Transverse colon (tissue), 4 donors: ENCODE results near the gene FBXL17. TPM values are rescaled to one million over a fixed set of nuclear protein-coding genes. Genes with fewer than 3 reads are reported as not detected.
"Not testable (repeated sequence)": the region's sequence is repeated elsewhere in the genome, so short reads cannot be mapped to it uniquely, and the experiment has no call there.

Experiments
- DNase-seq: peaks from one replicate; pipeline ENCODE4 v3.0.0-alpha.2; 2019
- H3K27ac ChIP-seq, 4 donors: fragments of 200-600 bp; sonication (generic); 2 replicates each; pipeline ENCODE4 v1.5.1; 2016 to 2018; ENCODE audit warnings: inconsistent platforms in 4 of 4
- H3K27me3 ChIP-seq: fragments of 200-600 bp; sonication (generic); 2 replicates; pipeline ENCODE4 v1.5.1; 2017; ENCODE audit warnings: inconsistent platforms
- H3K36me3 ChIP-seq, 4 donors: fragments of 200-600 bp; sonication (generic); 2 replicates each; pipeline ENCODE4 v1.5.1; 2017 to 2019; ENCODE audit warnings: inconsistent platforms in 4 of 4
- H3K4me1 ChIP-seq, 4 donors: fragments of 200-600 bp; sonication (generic); 2 replicates each; pipeline ENCODE4 v1.5.1; 2017 to 2020; ENCODE audit warnings: inconsistent platforms in 4 of 4
- H3K4me3 ChIP-seq, 4 donors: fragments of 200-600 bp; sonication (generic); 1 replicate in 1 of 4; 2 replicates in 3 of 4; pipeline versions ENCODE4 v1.5.1 to v1.6.1; 2017 to 2019; ENCODE audit warnings: inconsistent platforms in 4 of 4
- H3K9me3 ChIP-seq, 2 donors: fragments of 200-600 bp; sonication (generic); 2 replicates each; pipeline ENCODE4 v1.5.1; 2017 to 2019; ENCODE audit warnings: inconsistent platforms in 2 of 2
- EP300 ChIP-seq: sonication (generic); formaldehyde crosslinking; IDR thresholded peaks from one replicate; pipeline ENCODE4 v1.6.1; 2017; ENCODE audit warnings: antibody characterized with exemption, low read depth
- POLR2A ChIP-seq: fragments of 450-650 bp; IDR thresholded peaks from one replicate; pipeline ENCODE4 v1.6.1; 2016; ENCODE audit warnings: antibody characterized with exemption, mild to moderate bottlenecking, moderate library complexity
- POLR2AphosphoS5 ChIP-seq, 3 donors: sonication (generic); formaldehyde crosslinking; IDR thresholded peaks; one replicate each; pipeline ENCODE4 v1.6.1; 2016; ENCODE audit warnings: antibody characterized with exemption in 3 of 3
- WGBS, 2 donors: methylation state at CpG; one replicate each; pipeline ENCODE4 v1.1.5; 2018; ENCODE audit warnings: low coverage in 1 of 2; 5-methylcytosine and 5-hydroxymethylcytosine counted together
- in situ Hi-C, 4 donors: fragments of 200-750 bp; cut with MboI; loops; one replicate each; pipeline versions ENCODE4 v1.15.0 to v1.15.1; 2017; ENCODE audit warnings: low sequenced_read_pairs in 3 of 4, low pct_ligation_motif_present in 1 of 4, low pct_unique_long_range_greater_than_20kb in 1 of 4
- intact Hi-C: fragments of 100-400 bp; cut with DNase I; formaldehyde crosslinking; loops from one replicate; pipeline ENCODE4 v1.15.1; 2023; ENCODE audit warnings: low total_unique reads
- total RNA-seq, 4 donors: library from RNA; depleted of rRNA; stranded (reverse); fragments of >200 nt; gene quantifications; one replicate each; pipeline ENCODE4 v1.1.0, GENCODE V29; 2016
- TF ChIP-seq, protein P1 (sequence below), 5 experiments: fragments of 200-600 bp in 3 of 5; fragments of 450-650 bp in 2 of 5; sonication (generic) in 3 of 5; IDR thresholded peaks; 1 replicate in 2 of 5; 2 replicates in 3 of 5; pipeline ENCODE4 v1.5.1; 2016 to 2017; ENCODE audit warnings: antibody characterized with exemption in 5 of 5, inconsistent platforms in 3 of 5, mild to moderate bottlenecking in 2 of 5, moderate library complexity in 1 of 5

Gene FBXL17
- total RNA-seq, 4 donors from 2014 or later: 17.7 to 99.5 (median 24.6) TPM

DNA sequence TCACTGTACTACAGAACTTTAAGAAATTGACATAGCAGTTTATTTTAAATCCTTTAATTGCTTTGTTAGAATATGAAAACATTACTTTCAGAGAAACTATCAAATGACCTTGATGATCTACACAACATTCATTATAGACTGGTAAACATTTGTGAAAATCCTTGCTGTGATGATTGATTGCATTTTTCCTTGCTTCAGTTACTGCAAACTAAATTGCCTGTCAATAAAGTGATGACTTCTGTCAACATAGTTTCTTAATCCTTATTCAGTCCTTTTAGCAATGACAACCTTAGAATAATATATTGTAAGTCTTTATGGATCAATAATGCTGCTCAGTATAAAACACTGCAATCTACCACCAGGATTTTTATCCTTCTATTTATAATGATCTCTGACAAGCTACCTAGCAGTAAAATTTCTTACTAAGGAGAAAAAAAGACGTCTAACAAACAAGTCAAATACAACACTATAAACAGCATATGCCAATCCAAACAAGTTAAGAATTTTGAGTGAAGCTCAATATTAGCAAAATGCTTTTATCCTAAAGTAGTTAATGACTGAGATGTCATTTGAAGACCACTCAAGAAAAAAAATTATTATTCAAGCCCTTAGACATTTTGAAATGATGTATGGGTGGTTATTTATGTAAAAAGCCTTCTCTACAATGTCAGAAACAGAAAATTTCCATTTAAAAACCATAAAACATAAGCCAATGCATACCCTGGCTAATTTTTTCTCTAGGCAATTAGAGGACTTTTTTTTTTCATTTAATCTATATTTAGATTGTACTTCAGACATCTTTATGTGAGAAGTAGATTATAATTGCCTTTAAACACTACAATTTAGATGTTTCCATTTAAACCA is 105.5 kb downstream of the FBXL17 start:
- H3K36me3 ChIP-seq: no peaks in the 10 kb centered on the region
- no peak for DNase-seq
- TF ChIP-seq, protein P1, sequence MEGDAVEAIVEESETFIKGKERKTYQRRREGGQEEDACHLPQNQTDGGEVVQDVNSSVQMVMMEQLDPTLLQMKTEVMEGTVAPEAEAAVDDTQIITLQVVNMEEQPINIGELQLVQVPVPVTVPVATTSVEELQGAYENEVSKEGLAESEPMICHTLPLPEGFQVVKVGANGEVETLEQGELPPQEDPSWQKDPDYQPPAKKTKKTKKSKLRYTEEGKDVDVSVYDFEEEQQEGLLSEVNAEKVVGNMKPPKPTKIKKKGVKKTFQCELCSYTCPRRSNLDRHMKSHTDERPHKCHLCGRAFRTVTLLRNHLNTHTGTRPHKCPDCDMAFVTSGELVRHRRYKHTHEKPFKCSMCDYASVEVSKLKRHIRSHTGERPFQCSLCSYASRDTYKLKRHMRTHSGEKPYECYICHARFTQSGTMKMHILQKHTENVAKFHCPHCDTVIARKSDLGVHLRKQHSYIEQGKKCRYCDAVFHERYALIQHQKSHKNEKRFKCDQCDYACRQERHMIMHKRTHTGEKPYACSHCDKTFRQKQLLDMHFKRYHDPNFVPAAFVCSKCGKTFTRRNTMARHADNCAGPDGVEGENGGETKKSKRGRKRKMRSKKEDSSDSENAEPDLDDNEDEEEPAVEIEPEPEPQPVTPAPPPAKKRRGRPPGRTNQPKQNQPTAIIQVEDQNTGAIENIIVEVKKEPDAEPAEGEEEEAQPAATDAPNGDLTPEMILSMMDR (IDR thresholded peaks at IDR 0.05): no peak
- TF ChIP-seq POLR2A (no peak), POLR2AphosphoS5 (IDR thresholded peaks at IDR 0.05) (no peak), EP300 (no peak)
- intact Hi-C loops (no loop called here), in situ Hi-C loops (no loop called here)
- WGBS, 2 donors: 59 to 71% methylated on average over 1 of the region's 1 CpG
- H3K27ac ChIP-seq: no peak overlapping the region
- H3K4me3 ChIP-seq: no peak overlapping the region
- H3K27me3 ChIP-seq: no peaks in the 10 kb centered on the region
- peaks cover 0 to 17% (median 0%) of the 10 kb centered on the region in 4 donors for H3K4me1 ChIP-seq
- H3K9me3 ChIP-seq: no peaks in the 10 kb centered on the region

DNA sequence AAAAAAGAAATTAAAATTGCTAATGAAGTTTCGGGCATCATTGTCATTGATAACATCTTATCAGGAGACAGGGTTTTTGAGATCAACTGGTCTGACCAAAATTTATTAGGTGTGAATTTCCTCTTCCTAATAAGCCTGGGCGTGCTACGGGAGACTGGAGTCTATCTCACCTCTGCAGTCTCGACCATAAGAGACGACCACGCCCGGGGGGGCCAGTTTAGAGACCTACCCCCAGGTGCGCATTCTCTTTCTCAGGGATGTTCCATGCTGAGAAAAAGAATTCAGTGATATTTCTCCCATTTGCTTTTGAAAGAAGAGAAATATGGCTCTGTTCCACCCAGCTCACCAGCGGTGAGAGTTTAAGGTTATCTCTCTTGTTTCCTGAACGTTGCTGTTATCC is 107.8 kb downstream of the FBXL17 start:
- WGBS, 2 donors: 48 to 89% methylated on average over 2 to 10 of the region's 10 CpGs
- intact Hi-C loops, in situ Hi-C loops: not testable (repeated sequence)

DNA sequence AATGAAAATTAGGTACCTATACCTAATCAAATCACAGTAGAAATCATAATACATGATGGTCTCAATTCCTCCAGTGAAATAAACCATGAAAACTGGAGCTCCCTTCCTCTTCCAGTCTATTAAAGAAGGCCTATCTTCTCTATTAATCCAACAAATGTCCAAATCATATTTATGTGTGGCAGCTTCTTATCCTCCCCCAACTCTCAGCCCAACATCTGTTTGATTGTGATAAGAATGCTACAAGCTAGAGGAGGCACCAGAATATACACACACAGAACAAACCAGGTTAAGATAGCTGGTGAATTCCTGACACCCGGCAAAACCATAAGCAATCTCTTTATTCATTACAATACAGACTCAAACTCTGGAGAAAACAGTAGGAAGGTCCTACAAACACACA is 110.8 kb downstream of the FBXL17 start:
- in situ Hi-C loops (no loop called here), intact Hi-C loops (no loop called here)
- Histone ChIP-seq H3K4me1 (no peaks in the 10 kb centered on the region), H3K9me3 (no peaks in the 10 kb centered on the region), H3K27ac (no peak overlapping the region), H3K27me3 (no peaks in the 10 kb centered on the region), H3K36me3 (no peaks in the 10 kb centered on the region), H3K4me3 (no peak overlapping the region)
- 89 to 100% methylated on average over 1 of the region's 1 CpG for WGBS, 2 donors
- TF ChIP-seq POLR2A: no peak
- DNase-seq: no peak

More for the DNA sequence above, 107.8 kb downstream of the FBXL17 start:
- H3K27me3 ChIP-seq, H3K4me3 ChIP-seq, H3K36me3 ChIP-seq, H3K27ac ChIP-seq, H3K9me3 ChIP-seq, DNase-seq, H3K4me1 ChIP-seq: not testable (repeated sequence)

DNA sequence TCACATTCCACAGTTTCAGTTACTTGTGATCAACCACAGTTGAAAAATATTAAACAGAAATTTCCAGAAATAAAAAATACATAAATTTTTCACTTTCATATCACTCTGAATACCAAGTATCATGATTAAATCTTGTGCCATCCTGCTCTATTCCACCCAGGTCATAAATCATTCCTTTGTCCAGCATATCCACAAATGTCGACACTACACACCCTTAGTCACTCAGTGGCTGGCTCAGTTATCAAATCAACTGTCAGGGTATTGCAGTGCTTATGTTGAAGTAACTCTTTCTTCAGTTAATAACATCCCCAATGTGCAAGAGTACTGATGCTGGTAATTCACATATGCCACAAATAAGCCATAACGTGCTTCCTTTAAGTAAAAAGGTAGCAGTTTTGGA is 115.7 kb downstream of the FBXL17 start:
- Histone ChIP-seq H3K4me1 (peaks cover 0 to 7% (median 0%) of the 10 kb centered on the region in 4 donors), H3K27me3 (no peaks in the 10 kb centered on the region), H3K4me3 (no peak overlapping the region), H3K9me3 (no peaks in the 10 kb centered on the region), H3K36me3 (no peaks in the 10 kb centered on the region), H3K27ac (no peak overlapping the region)
- 83 to 86% methylated on average over 2 of the region's 2 CpGs for WGBS, 2 donors
- intact Hi-C loops (loop anchor here (10.0 kb wide), 1 partner anchor 79 kb away; no protein-coding TSS in a partner anchor), in situ Hi-C loops (loop anchor here in 2 of 4 donors (5.0 to 10.0 kb wide), 2 partner anchors 76 to 79 kb away; no protein-coding TSS in a partner anchor)
- no peak for DNase-seq
- TF ChIP-seq POLR2A (no peak), POLR2AphosphoS5 (IDR thresholded peaks at IDR 0.05) (no peak), EP300 (no peak)
- TF ChIP-seq, protein P1 (IDR thresholded peaks at IDR 0.05): no peak

DNA sequence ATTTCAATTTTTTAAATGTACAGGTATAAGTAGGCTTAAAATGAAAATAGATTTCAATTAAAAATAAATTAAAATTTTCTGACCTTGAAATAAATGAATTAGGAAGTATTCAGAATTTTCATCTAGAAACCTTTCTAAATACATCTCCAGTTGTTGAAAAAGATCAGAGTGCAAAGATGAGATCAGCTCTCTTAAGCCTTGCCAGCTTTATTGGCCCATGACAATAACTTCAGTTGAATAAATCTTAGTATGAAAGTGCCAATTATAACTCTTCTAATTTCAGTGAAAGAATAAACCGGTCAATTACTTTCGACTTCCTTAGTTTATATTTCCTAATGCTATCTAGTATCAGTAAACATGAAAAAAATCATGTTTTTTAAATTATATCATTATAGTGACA is 117.4 kb downstream of the FBXL17 start:
- no peak overlapping the region for H3K27ac ChIP-seq
- intact Hi-C loops: loop anchor here (10.0 kb wide), 1 partner anchor 80 kb away; no protein-coding TSS in a partner anchor
- H3K36me3 ChIP-seq: no peaks in the 10 kb centered on the region
- H3K27me3 ChIP-seq: no peaks in the 10 kb centered on the region
- H3K4me1 ChIP-seq: peaks cover 0 to 22% (median 9%) of the 10 kb centered on the region in 4 donors
- no peak for TF ChIP-seq EP300
- DNase-seq: no peak
- WGBS, 2 donors: 50 to 52% methylated on average over 2 of the region's 2 CpGs
- H3K9me3 ChIP-seq: no peaks in the 10 kb centered on the region
- H3K4me3 ChIP-seq: no peak overlapping the region
- in situ Hi-C loops: loop anchor here in 1 of 4 donors (10.0 kb wide), 1 partner anchor 80 kb away; no protein-coding TSS in a partner anchor
